Middle frontal gyrus (tissue), 1 donor: ENCODE results near the gene BCAS1.
"Not testable (repeated sequence)": the region's sequence is repeated elsewhere in the genome, so short reads cannot be mapped to it uniquely, and the experiment has no call there.

Source experiments
- DNase-seq: peaks from one replicate; pipeline ENCODE4 v3.0.0-alpha.2; 2015; ENCODE audit warnings: low spot score; ENCODE audit errors: extremely low spot score

Gene BCAS1

GRCh38 chr20:54021446-54022235 is 48.8 kb downstream of the BCAS1 start:
- DNase-seq = no peak

- no peak for DNase-seq
Measured at GRCh38 chr20:54020868-54021267, 49.5 kb downstream of the BCAS1 start.

- no peak for DNase-seq
Measured at GRCh38 chr20:54020348-54020747, 50.0 kb downstream of the BCAS1 start.

GRCh38 chr20:54019585-54019984 is 50.8 kb downstream of the BCAS1 start:
- DNase-seq = no peak

GRCh38 chr20:54019127-54019526 is 51.3 kb downstream of the BCAS1 start:
- no peak for DNase-seq

- DNase-seq = no peak
Measured at GRCh38 chr20:54017846-54018245, 52.5 kb downstream of the BCAS1 start.

- no peak for DNase-seq
Measured at GRCh38 chr20:54015496-54015895, 54.9 kb downstream of the BCAS1 start.

- no peak for DNase-seq
Measured at GRCh38 chr20:54014293-54014926, 56.0 kb downstream of the BCAS1 start.

GRCh38 chr20:54013471-54013870 is 56.9 kb downstream of the BCAS1 start:
- no peak for DNase-seq

- no peak for DNase-seq
Measured at GRCh38 chr20:54011346-54011745, 59.0 kb downstream of the BCAS1 start.

GRCh38 chr20:54006216-54006615 is 64.2 kb downstream of the BCAS1 start:
- DNase-seq = not testable (repeated sequence)

- no peak for DNase-seq
Measured at GRCh38 chr20:54005524-54005923, 64.9 kb downstream of the BCAS1 start.

- DNase-seq = no peak
Measured at GRCh38 chr20:54004445-54004844, 65.9 kb downstream of the BCAS1 start.

GRCh38 chr20:54002741-54003140 is 67.7 kb downstream of the BCAS1 start:
- no peak for DNase-seq

- no peak for DNase-seq
Measured at GRCh38 chr20:54002056-54002575, 68.3 kb downstream of the BCAS1 start.

- no peak for DNase-seq
Measured at GRCh38 chr20:54000914-54001313, 69.5 kb downstream of the BCAS1 start.

- DNase-seq = no peak
Measured at GRCh38 chr20:54000262-54000661, 70.1 kb downstream of the BCAS1 start.

GRCh38 chr20:53999077-53999476 is 71.3 kb downstream of the BCAS1 start:
- no peak for DNase-seq

- DNase-seq = no peak
Measured at GRCh38 chr20:53996584-53997486, 73.6 kb downstream of the BCAS1 start.

- no peak for DNase-seq
Measured at GRCh38 chr20:53995949-53996348, 74.4 kb downstream of the BCAS1 start.

- no peak for DNase-seq
Measured at GRCh38 chr20:53994088-53994487, 76.3 kb downstream of the BCAS1 start.

- no peak for DNase-seq
Measured at GRCh38 chr20:53993310-53993709, 77.1 kb downstream of the BCAS1 start.
